H1 (cell line): Measurements from ENCODE around the gene TMEM221. TPM values are rescaled to one million over a fixed set of nuclear protein-coding genes. Genes with fewer than 3 reads are reported as not detected.

Experiments used
- CTCF ChIA-PET: fragments of 300-600 bp; sonication (Branson Sonifier 250); formaldehyde crosslinking; loops from one replicate; lab custom pipeline; 2021; ENCODE audit not compliant: partially characterized antibody; lab: Charles Lee
- POLR2A ChIA-PET: fragments of 300-600 bp; sonication (Branson Sonifier 250); formaldehyde crosslinking; loops from one replicate; lab custom pipeline; 2021; ENCODE audit warnings: inconsistent platforms; ENCODE audit not compliant: partially characterized antibody; lab: Charles Lee
- DNase-seq, 2 experiments: peaks; one replicate each; pipeline versions ENCODE4 v3.0.0 to v3.0.0-alpha.2; 2010 to 2022; ENCODE audit warnings: low spot score in 2 of 2, low read depth in 1 of 2, mixed read lengths in 1 of 2
- FAIRE-seq: peaks from 2 replicates; lab custom pipeline; 2011; peaks lifted over from hg19 to GRCh38; lab: Jason Lieb, UNC
- H2AFZ ChIP-seq: 2 replicates; pipeline ENCODE4 v1.8.1; 2012; ENCODE audit warnings: low read length, inconsistent platforms
- H2AK5ac ChIP-seq: 2 replicates; pipeline ENCODE4 v1.6.1; 2013; ENCODE audit warnings: low read depth, low read length
- H2BK120ac ChIP-seq: replicated peaks from 2 replicates; pipeline ENCODE3; 2013; ENCODE audit warnings: low read depth, low read length, inconsistent platforms
- H2BK12ac ChIP-seq: 2 replicates; pipeline ENCODE4 v1.6.1; 2013; ENCODE audit warnings: low read depth, low read length
- H2BK15ac ChIP-seq: 2 replicates; pipeline ENCODE4 v1.6.1; 2013; ENCODE audit warnings: low read length
- H2BK20ac ChIP-seq: 2 replicates; pipeline ENCODE4 v1.6.1; 2013; ENCODE audit warnings: low read length
- H2BK5ac ChIP-seq: 2 replicates; pipeline ENCODE4 v1.6.1; 2013; ENCODE audit warnings: low read depth, low read length
- H3K14ac ChIP-seq: 2 replicates; pipeline ENCODE4 v1.6.1; 2013; ENCODE audit warnings: inconsistent platforms; ENCODE audit not compliant: insufficient read length
- H3K18ac ChIP-seq: 2 replicates; pipeline ENCODE4 v1.6.1; 2013; ENCODE audit warnings: low read length; ENCODE audit errors: extremely low read depth
- H3K23ac ChIP-seq: 2 replicates; pipeline ENCODE4 v1.6.1; 2013; ENCODE audit warnings: inconsistent platforms; ENCODE audit not compliant: insufficient read length
- H3K23me2 ChIP-seq: 2 replicates; pipeline ENCODE4 v1.6.1; 2013; ENCODE audit warnings: low read depth, low read length
- H3K27ac ChIP-seq: 2 replicates; pipeline ENCODE4 v1.6.1; 2011; ENCODE audit warnings: low read depth, low read length, inconsistent platforms
- H3K27me3 ChIP-seq, 4 experiments: replicated peaks in 1 of 4; 1 replicate in 1 of 4; 2 replicates in 3 of 4; pipeline versions ENCODE4 v1.6.1 to v1.8.1; 2011 to 2013; ENCODE audit warnings: low read length in 3 of 4, mild to moderate bottlenecking in 3 of 4, inconsistent platforms in 2 of 4, mixed read lengths in 2 of 4, moderate library complexity in 1 of 4; ENCODE audit not compliant: control insufficient read depth in 3 of 4, insufficient read depth in 3 of 4; ENCODE audit errors: extremely low read depth in 1 of 4
- H3K36me3 ChIP-seq, 4 experiments: 2 replicates each; pipeline versions ENCODE4 v1.6.1 to v1.8.1; 2011 to 2013; ENCODE audit warnings: mild to moderate bottlenecking in 4 of 4, low read length in 3 of 4, moderate library complexity in 2 of 4, control low read depth in 1 of 4, inconsistent platforms in 1 of 4; ENCODE audit not compliant: insufficient read depth in 4 of 4, control insufficient read depth in 2 of 4
- H3K4ac ChIP-seq: replicated peaks from 2 replicates; pipeline ENCODE3; 2013; ENCODE audit warnings: low read length, low read depth, mixed read lengths, inconsistent platforms; ENCODE audit not compliant: insufficient read length
- H3K4me1 ChIP-seq, 4 experiments: replicated peaks in 1 of 4; 1 replicate in 1 of 4; 2 replicates in 3 of 4; pipeline versions ENCODE4 v1.6.1 to v1.8.1; 2011 to 2013; ENCODE audit warnings: low read length in 3 of 4, inconsistent platforms in 2 of 4, mixed read lengths in 1 of 4; ENCODE audit not compliant: insufficient read depth in 4 of 4, control insufficient read depth in 3 of 4
- H3K4me2 ChIP-seq, 2 experiments: 2 replicates each; pipeline versions ENCODE4 v1.6.1 to v1.8.1; 2011 to 2013; ENCODE audit warnings: low read depth in 2 of 2, low read length in 2 of 2, control low read depth in 1 of 2, inconsistent platforms in 1 of 2, mild to moderate bottlenecking in 1 of 2; ENCODE audit not compliant: insufficient read depth in 1 of 2
- H3K4me3 ChIP-seq, 4 experiments: fragments of 200-600, 300-600 bp in 1 of 4; sonication (generic), shearing (Covaris generic), sonication (Bioruptor Twin) in 1 of 4; 2 replicates each; pipeline versions ENCODE4 v1.5.1 to v1.8.1; 2011 to 2016; ENCODE audit warnings: low read length in 4 of 4, low read depth in 3 of 4, control low read depth in 2 of 4, inconsistent platforms in 2 of 4, mild to moderate bottlenecking in 2 of 4, mixed read lengths in 1 of 4, moderate library complexity in 1 of 4; ENCODE audit not compliant: insufficient read depth in 2 of 4; ENCODE audit errors: extremely low read depth in 1 of 4
- H3K56ac ChIP-seq: replicated peaks from 2 replicates; pipeline ENCODE3; 2013; ENCODE audit warnings: low read depth, mild to moderate bottlenecking, mixed read lengths, low read length, inconsistent platforms; ENCODE audit not compliant: insufficient read length
- H3K79me1 ChIP-seq: 2 replicates; pipeline ENCODE4 v1.6.1; 2013; ENCODE audit warnings: low read depth, low read length, control low read depth
- H3K79me2 ChIP-seq, 2 experiments: 2 replicates each; pipeline versions ENCODE4 v1.6.1 to v1.8.1; 2012 to 2013; ENCODE audit warnings: low read length in 2 of 2, mild to moderate bottlenecking in 2 of 2, inconsistent platforms in 1 of 2; ENCODE audit not compliant: insufficient read depth in 2 of 2, control insufficient read depth in 1 of 2
- H3K9ac ChIP-seq, 4 experiments: replicated peaks in 1 of 4; 1 replicate in 1 of 4; 2 replicates in 3 of 4; pipeline versions ENCODE4 v1.6.1 to v1.8.1; 2011 to 2013; ENCODE audit warnings: low read depth in 3 of 4, low read length in 3 of 4, control low read depth in 2 of 4, mild to moderate bottlenecking in 2 of 4, moderate library complexity in 2 of 4, inconsistent platforms in 1 of 4; ENCODE audit errors: extremely low read depth in 1 of 4
- H3K9me3 ChIP-seq, 2 experiments: 2 replicates each; pipeline versions ENCODE4 v1.6.1 to v1.8.1; 2012 to 2013; ENCODE audit warnings: mild to moderate bottlenecking in 2 of 2, moderate library complexity in 2 of 2, control low read depth in 1 of 2, inconsistent platforms in 1 of 2, low read depth in 1 of 2, low read length in 1 of 2, mixed read lengths in 1 of 2; ENCODE audit not compliant: insufficient read depth in 2 of 2
- H4K20me1 ChIP-seq, 2 experiments: replicated peaks in 1 of 2; 2 replicates each; pipeline versions ENCODE3 to v1.8.1; 2011 to 2013; ENCODE audit warnings: inconsistent platforms in 2 of 2, low read length in 2 of 2, mild to moderate bottlenecking in 1 of 2; ENCODE audit not compliant: insufficient read depth in 2 of 2, control insufficient read depth in 1 of 2
- H4K5ac ChIP-seq: 2 replicates; pipeline ENCODE4 v1.6.1; 2013; ENCODE audit warnings: low read length, low read depth, mixed read lengths, inconsistent platforms; ENCODE audit not compliant: insufficient read length
- H4K8ac ChIP-seq: 2 replicates; pipeline ENCODE4 v1.8.0; 2013; ENCODE audit warnings: mild to moderate bottlenecking, moderate library complexity, low read length, inconsistent platforms; ENCODE audit not compliant: insufficient read depth; ENCODE audit errors: extremely low read depth
- H4K91ac ChIP-seq: replicated peaks from 2 replicates; pipeline ENCODE3; 2013; ENCODE audit warnings: low read length, mixed read lengths, inconsistent platforms; ENCODE audit not compliant: insufficient read length
- ATF2 ChIP-seq: IDR thresholded peaks from 2 replicates; pipeline ENCODE4 v1.6.1; 2012; ENCODE audit warnings: low read length, inconsistent platforms
- CHD1 ChIP-seq: IDR thresholded peaks from 2 replicates; pipeline ENCODE4 v1.6.1; 2012; ENCODE audit warnings: low read depth, low read length, improper control_type of control experiment
- CTCF ChIP-seq, 3 experiments: IDR thresholded peaks; 1 replicate in 2 of 3; 2 replicates in 1 of 3; pipeline versions ENCODE4 v1.5.1 to v1.6.1; 2011; ENCODE audit warnings: low read length in 3 of 3, mild to moderate bottlenecking in 3 of 3, inconsistent platforms in 2 of 3, low read depth in 1 of 3, moderate library complexity in 1 of 3; ENCODE audit not compliant: insufficient read depth in 1 of 3; ENCODE audit errors: control extremely low read depth in 1 of 3
- FOSL1 ChIP-seq: IDR thresholded peaks from 2 replicates; pipeline ENCODE4 v1.6.1; 2011; ENCODE audit warnings: mild to moderate bottlenecking, low read depth, low read length, moderate library complexity; ENCODE audit not compliant: insufficient read depth
- RFX5 ChIP-seq: IDR thresholded peaks from 2 replicates; pipeline ENCODE4 v1.6.1; 2011; ENCODE audit warnings: low read depth, low read length, improper control_type of control experiment, borderline replicate concordance
- RXRA ChIP-seq: IDR thresholded peaks from 2 replicates; pipeline ENCODE4 v1.6.1; 2011; ENCODE audit warnings: low read depth, mild to moderate bottlenecking, low read length, moderate library complexity; ENCODE audit not compliant: insufficient read depth
- SP1 ChIP-seq: IDR thresholded peaks from 2 replicates; pipeline ENCODE4 v1.6.1; 2011; ENCODE audit warnings: low read depth, low read length
- SP4 ChIP-seq: IDR thresholded peaks from 2 replicates; pipeline ENCODE4 v1.6.1; 2012; ENCODE audit warnings: low read length, inconsistent platforms
- SRF ChIP-seq: IDR thresholded peaks from 2 replicates; pipeline ENCODE4 v1.6.1; 2011; ENCODE audit warnings: mild to moderate bottlenecking, low read depth, low read length, moderate library complexity
- TAF7 ChIP-seq: optimal IDR thresholded peaks from 2 replicates; pipeline ENCODE3; 2011; ENCODE audit warnings: low read depth, mild to moderate bottlenecking, inconsistent platforms, low read length, moderate library complexity, borderline replicate concordance
- WGBS, 2 experiments: shearing (Covaris generic) in 1 of 2; methylation state at CpG; one replicate each; pipeline versions ENCODE4 v1.1.6 to v1.1.7; 2013 to 2015; ENCODE audit warnings: low lambda C conversion rate in 2 of 2, mixed read lengths in 2 of 2, inconsistent platforms in 1 of 2, low coverage in 1 of 2, missing lambda C conversion rate in 1 of 2; ENCODE audit not compliant: insufficient replicate concordance in 2 of 2, insufficient coverage in 1 of 2, insufficient read length in 1 of 2; ENCODE audit errors: extremely low coverage in 1 of 2, missing lambda C conversion rate in 1 of 2; 5-methylcytosine and 5-hydroxymethylcytosine counted together
- polyA plus RNA-seq, 7 experiments: library from polyadenylated mRNA; depleted of rRNA in 3 of 7; stranded (reverse) in 5 of 7; unstranded in 2 of 7; fragments of >200 nt in 5 of 7; fragments of 200-250 nt in 2 of 7; gene quantifications; 1 replicate in 5 of 7; 2 replicates in 1 of 7; 4 replicates in 1 of 7; pipeline versions ENCODE4 v1.2.1 to v1.2.3, GENCODE V29; 2011 to 2013; ENCODE audit warnings: missing spikeins in 2 of 7, mixed read lengths in 2 of 7
- total RNA-seq: library from RNA; stranded (reverse); fragmentation: NEBNext Ultra II Directional; extraction: Animal tissue kit (Norgen Biotek cat#: 25700); gene quantifications from 2 replicates; pipeline ENCODE4 v1.2.1, GENCODE V29; 2021

Gene TMEM221
- total and polyA plus RNA-seq, 2 of the 8 experiments (the other 6 are each of a cell fraction or from before 2014, with no cell fraction given): 1.4 to 2.0 TPM

DNA sequence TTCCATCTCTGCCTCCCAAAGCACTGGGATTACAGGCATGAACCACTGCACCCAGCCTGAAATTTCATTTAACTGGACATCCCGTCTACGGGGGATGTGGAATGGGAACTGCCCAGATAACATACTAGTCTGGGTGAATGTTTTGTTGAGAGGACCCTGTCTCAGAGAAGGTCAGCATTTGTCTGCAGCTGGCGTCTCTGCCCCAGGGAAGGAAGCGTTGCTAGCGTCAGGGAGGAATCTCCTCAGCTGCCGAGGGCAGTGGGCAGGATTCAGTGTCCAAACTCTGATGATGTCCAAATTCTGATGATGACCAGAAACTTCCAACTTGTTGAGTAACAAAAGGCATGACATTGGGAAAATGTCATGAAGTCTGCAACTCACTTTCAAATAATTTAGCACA is 9.1 kb upstream of the TMEM221 start:
- H2BK5ac ChIP-seq: no peak overlapping the region
- no peak overlapping the region for H4K91ac ChIP-seq
- H3K4me1 ChIP-seq: peaks cover 0 to 9% (median 4%) of the 10 kb centered on the region in 4 experiments; a peak in 5 of 7 replicates
- H2BK12ac ChIP-seq: peak overlapping the region; percentile 71; the same call in 1 of the 2 replicates
- H3K4me3 ChIP-seq: no peak overlapping the region
- no peak overlapping the region for H3K4ac ChIP-seq
- no peaks in the 10 kb centered on the region; the same call in 1 of the 2 replicates for H3K23me2 ChIP-seq
- no peak overlapping the region for H3K56ac ChIP-seq
- H3K4me2 ChIP-seq: no peak overlapping the region
- H3K27me3 ChIP-seq: peaks cover 6 to 27% (median 22%) of the 10 kb centered on the region in 4 experiments
- H3K27ac ChIP-seq: no peak overlapping the region
- H3K9ac ChIP-seq: no peak overlapping the region
- no peaks in the 10 kb centered on the region for H3K79me1 ChIP-seq
- FAIRE-seq: no peak
- no peak overlapping the region for H3K14ac ChIP-seq
- DNase-seq: no peak
- no peak overlapping the region for H2AK5ac ChIP-seq
- no peak overlapping the region for H4K8ac ChIP-seq
- H3K36me3 ChIP-seq: no peaks in the 10 kb centered on the region
- peaks cover 0 to 2% of the 10 kb centered on the region in 2 experiments for H4K20me1 ChIP-seq
- 83% methylated on average over 6 of the region's 6 CpGs; no CpG with 5 or more reads in 1 of the 2 experiments for WGBS, 2 experiments
- H2AFZ ChIP-seq: no peak overlapping the region
- ChIA-PET CTCF (interaction anchor here (0.7 to 2.8 kb wide), 3 partner anchors 9 to 788 kb away, joined by 3 to 13 read pairs (median 3); no protein-coding TSS in a partner anchor), POLR2A (no interaction called here)
- H2BK15ac ChIP-seq: no peak overlapping the region
- no peaks in the 10 kb centered on the region for H3K9me3 ChIP-seq
- H3K79me2 ChIP-seq: no peaks in the 10 kb centered on the region
- H2BK120ac ChIP-seq: no peak overlapping the region
- no peak overlapping the region for H3K23ac ChIP-seq
- no peak overlapping the region for H3K18ac ChIP-seq
- H2BK20ac ChIP-seq: no peak overlapping the region
- H4K5ac ChIP-seq: no peak overlapping the region
- TF ChIP-seq RFX5 (no peak), TAF7 (no peak), CTCF (IDR thresholded peaks at IDR 0.05; ENCODE audit: control extremely low read depth in 1 of 3, insufficient read depth in 1 of 3, low read depth in 1 of 3, low read length in 3 of 3) (no peak), SP4 (no peak), RXRA (no peak), SP1 (no peak), SRF (no peak), CHD1 (no peak), ATF2 (no peak), FOSL1 (no peak)
